Ureter (tissue), 1 donor: ENCODE measurements around the gene LONP2. TPM values are rescaled to one million over a fixed set of nuclear protein-coding genes. Genes with fewer than 3 reads are reported as not detected.
"Not testable (repeated sequence)": the region's sequence is repeated elsewhere in the genome, so short reads cannot be mapped to it uniquely, and the experiment has no call there.

Experiments
- DNase-seq: peaks from one replicate; pipeline ENCODE4 v3.0.0-alpha.2; 2020; ENCODE audit warnings: low spot score
- total RNA-seq: library from RNA; stranded (reverse); gene quantifications from one replicate; pipeline ENCODE4 v1.2.4, GENCODE V29; 2023
- donor health status: DM: yes; HTN: yes; CAD: no.

Gene LONP2
- total RNA-seq, 1 donor from 2014 or later: 144 TPM

DNA sequence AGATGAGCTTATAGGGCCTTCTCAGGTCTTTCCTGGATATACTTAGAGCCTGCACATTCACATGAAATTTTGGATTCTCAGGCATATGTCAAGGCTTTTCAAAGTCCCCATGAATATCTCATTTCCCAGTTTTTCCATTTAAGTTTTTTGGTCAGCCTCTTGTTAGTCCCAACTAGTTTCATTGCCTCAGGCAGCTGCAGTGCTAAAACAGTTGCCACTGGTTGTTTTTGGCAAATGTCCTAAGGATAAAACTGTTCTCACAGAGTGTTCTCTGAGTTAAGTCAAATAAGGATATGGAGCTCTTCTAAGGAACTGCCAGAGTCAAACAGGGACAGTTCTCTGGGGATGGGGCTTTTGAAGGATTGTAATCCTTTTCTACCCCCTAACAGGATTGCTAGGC, 43.1 kb downstream of the LONP2 start:
- no peak for DNase-seq

DNA sequence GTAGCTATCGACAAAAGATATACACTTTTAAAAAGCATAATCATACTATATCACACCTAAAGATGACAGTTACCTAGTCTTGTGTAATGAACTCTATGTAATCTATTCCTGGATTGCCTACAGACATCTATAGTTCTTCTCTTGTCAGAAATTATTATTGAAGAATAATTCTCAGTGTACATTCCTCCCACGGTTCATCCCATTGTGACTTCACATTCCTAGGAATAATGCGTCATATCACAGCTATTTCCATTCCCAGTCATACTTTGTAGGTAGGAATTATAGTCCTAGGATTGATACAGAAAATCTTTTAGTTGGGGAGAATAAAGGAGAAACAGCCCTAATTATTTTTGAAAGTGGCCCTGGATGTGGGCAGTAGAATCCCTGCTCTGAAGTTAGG, 47.2 kb downstream of the LONP2 start:
- no peak for DNase-seq

DNA sequence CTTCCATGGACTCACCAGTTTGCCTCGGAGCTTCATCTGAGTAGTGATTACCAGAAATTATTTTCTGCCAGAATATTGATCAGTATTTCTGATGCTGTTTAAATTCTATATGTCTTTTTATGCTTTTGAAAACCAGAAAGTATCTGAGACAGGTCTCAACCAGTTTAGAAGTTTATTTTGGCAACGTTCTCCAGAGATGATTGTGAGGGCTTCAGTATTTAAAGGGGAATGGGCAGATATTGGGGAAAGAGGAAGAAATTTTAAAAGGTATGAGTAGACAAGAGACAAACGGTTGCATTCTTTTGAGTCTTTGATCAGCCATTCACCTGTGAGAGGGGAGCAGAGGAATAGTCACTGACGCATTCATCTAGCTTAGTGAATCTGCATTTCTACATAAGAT, 47.7 kb downstream of the LONP2 start:
- no peak for DNase-seq

DNA sequence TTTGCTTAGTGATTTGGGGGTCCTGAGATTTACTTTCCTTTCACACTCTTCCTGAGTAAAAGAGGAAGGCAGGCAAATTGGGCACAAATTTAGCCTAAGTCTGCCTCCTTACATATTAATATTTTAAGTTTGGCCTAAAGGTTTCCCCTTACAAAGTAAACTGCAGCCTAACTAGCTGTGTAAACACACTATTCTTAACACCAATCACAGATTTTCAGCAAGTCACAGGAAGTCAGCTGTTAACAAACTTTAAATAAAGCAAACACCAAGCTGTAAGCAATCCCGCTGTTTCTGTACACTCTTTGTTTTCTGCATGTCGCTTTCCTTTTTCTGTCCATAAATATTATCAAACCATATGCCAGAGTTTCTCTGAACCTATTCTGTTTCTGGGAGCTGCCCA, 48.4 kb downstream of the LONP2 start:
- DNase-seq: no peak

DNA sequence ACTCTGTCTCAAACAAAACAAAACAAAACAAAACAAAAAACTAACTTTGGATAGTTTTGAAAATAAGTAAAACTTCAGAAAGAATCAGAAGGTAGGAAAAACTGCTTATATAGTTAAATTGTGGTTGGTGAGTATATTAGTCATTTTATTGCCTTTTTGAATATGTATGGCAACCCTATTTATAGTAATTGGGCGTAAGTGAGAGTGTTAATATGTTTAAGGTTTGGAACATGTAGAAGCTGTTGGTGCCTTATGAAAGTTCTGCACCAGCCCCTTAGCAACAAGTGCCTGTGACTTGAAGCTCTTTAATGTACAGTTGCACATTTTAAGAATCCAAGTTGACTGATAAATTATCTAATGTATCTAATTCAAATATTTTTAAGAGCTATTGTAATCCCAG, 50.6 kb downstream of the LONP2 start:
- no peak for DNase-seq

DNA sequence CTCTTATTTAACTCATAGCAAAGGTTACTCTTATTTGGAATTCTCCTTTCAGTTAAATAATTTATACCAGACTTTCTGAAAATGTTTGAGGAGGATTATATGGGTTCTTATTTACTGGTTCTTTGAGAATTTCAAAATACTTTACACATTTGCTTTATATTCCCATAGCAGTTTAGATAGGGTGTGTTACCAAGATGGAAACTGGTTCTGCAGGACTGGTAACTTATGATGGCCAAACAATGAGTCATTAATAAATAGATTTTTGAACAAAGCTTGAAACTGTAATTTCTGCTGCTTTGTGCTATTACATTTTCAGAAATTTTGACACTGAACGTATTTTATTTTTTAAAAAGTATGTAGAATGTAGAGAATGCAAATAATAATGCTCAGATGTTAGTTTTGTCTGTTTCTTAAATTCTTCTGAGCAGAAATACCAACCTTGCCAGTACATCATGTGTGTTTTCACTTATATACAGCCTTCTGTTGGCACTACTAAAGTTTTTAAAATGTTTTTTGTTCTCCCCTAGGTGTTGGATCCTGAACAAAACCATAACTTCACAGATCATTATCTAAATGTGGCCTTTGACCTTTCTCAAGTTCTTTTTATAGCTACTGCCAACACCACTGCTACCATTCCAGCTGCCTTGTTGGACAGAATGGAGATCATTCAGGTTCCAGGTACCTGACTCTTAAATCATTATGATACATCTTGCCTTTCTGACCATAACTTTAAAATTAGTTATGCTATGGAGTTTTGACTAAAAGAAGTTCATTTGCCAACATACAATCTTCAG, 51.6 kb downstream of the LONP2 start:
- DNase-seq: no peak

DNA sequence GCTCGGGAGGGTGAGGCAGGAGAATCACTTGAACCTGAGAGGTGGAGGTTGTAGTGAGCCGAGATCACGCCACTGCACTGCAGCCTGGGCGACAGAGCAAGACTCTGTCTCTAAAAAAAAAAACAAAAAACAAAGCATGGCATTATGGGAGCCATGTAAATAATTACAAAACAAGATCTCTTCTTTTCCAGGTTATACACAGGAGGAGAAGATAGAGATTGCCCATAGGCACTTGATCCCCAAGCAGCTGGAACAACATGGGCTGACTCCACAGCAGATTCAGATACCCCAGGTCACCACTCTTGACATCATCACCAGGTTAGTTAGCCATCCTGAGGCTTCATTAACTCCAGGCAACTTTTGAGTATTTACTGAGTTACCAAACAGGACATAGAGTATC, 55.4 kb downstream of the LONP2 start:
- DNase-seq: no peak

DNA sequence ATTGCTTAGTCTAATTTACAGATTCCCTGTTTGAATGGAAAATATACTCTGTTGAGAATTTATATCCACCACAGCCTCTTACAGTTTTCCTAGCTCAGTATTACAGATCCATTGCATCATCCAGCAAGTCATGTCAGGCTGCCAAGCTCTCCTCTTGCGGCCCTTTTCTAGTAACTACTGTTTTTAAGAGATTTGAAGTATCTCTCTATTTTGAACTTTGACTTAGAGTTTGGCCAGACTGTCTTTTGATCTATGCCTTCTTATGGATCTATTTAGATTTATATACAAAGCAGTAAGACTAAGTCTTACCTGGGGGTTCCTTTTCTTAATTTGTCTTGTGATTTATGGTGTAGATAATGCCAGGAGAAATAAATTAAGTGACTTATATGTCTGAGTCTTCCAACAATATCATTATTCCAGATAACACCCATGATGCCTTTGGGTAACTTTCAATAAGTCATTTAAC, 56.3 kb downstream of the LONP2 start:
- DNase-seq: no peak

DNA sequence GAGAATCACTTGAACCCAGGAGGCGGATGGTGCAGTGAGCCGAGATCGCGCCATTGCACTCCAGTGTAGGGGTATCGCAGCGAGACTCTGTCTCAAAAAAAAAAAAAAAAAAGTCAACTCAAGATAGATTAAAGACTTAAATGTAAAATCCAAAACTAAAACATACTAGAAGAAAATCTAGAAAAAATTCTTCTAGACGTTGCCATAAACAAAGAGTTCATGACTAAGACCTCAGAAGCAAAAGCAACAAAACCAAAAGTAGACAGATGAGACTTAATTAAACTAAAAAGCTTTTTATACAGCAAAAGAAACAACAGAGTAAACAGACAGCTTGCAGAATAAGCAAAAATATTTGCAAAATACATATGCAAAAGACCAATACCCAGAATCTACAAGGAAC, 64.4 kb downstream of the LONP2 start:
- no peak for DNase-seq

DNA sequence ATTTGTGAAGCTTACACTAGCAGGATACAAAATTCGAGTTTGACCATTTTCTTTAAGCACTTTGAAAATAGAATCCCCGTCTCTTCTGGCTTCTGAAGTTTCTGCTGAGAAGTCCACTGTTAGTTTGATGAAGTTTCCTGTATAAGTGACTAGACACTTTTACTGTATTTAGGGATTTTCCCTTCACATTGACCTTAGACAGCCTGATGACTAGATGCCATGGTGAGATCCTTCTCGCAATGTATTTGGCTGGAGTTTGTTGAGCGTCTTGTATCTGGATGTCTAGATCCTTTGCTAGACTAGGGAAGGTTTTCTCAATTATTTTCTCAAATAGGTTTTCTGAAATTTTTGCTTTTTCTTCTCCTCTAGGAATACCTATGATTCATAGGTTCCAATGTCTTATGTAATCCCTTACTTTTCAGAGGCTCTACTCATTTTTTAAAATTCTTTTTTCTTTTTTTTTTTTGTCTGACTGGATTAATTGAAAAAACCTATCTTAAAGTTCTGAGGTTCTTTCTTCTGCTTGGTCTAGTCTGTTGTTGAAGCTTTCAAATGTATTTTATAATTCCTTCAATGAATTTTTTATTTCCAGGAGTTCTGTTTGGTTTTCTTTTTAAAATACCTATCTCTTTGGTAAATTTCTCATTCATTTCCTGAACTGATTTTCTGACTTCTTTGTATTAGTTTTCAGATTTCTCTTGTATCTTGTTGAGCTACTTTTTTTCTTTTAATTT, 67.0 kb downstream of the LONP2 start:
- no peak for DNase-seq

DNA sequence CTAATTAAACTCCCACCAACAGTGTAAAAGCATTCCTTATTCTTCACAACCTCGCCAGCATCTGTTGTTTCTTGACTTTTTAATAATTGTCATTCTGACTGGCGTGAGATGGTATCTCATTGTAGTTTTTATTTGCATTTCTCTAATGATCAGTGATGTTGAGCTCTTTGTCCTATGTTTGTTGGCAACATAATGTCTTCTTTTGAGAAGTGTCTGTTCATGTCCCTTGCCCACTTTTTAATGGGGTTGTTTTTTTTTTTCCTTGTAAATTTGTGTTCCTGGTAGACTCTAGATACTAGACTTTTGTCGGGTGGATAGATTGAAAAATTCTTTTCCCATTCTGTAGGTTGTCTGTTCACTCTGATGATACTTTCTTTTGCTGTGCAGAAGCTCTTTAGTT, 69.8 kb downstream of the LONP2 start:
- not testable (repeated sequence) for DNase-seq

DNA sequence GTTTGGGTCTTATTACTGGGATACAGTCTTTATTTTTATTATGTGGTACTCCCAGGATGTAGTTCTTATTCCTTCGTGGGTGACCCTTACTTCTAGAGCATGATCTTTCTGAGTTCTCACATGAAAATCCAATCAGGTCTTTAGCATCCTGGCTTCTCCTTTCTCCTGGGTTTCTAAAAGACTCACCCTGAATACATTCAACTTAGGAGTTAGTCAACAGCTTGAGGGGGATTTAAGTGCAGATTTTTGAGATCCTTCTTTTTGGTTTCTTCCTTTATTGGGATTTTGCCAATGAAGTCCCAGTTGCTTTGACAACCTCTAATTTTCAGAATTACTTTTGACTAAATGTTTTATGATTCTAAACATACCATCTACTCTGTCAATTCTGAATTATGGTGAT, 72.9 kb downstream of the LONP2 start:
- no peak for DNase-seq

DNA sequence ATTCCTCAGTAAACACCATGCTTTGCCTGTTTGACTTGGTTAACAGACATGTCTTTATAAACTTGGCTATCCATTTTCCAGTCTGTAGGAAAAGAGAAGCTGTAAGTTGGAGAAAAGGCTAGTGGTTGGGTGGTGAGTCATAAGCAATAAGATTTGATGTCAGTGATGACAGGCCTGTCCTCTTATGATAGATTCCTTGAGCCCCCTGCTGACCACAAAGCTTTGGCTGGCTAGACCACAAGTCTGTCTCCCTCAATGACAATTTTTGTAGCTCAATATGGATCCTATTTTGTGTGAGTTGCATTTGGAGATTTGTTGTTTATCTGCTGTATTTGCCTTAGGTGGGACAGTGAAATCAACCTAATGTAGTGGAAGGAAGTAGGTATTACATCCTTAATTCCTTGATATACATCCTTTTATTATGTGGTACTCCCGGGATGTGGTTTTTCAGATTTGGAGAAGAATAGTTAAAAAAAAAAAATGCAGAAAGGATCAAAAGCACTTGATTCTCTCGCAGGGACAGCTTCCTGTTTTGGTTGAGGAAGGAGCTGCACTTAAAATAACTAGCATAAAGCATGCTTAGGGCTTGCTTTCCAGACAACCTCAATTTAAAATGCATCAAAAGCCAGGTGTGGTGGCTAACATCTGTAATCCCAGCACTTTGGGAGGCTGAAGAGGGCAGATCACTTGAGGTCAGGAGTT, 73.7 kb downstream of the LONP2 start:
- no peak for DNase-seq

DNA sequence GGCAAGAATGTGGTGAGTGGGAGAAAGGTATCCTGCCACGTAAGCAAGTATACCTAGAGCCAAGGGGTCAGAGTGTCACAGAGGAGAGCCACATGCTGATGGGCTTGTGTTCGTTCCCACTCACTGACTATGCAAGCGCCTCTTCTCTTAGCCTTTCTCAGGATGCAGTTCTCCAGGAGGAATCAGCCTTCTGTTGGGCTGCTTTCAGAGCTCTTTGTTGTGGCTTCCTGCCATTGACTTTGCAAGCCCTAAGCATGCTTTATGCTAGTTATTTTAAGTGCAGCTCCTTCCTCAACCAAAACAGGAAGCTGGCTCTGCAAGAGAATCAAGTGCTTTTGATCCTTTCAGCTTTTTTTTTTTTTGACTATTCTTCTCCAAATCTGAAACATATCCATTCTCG, 74.5 kb downstream of the LONP2 start:
- no peak for DNase-seq

DNA sequence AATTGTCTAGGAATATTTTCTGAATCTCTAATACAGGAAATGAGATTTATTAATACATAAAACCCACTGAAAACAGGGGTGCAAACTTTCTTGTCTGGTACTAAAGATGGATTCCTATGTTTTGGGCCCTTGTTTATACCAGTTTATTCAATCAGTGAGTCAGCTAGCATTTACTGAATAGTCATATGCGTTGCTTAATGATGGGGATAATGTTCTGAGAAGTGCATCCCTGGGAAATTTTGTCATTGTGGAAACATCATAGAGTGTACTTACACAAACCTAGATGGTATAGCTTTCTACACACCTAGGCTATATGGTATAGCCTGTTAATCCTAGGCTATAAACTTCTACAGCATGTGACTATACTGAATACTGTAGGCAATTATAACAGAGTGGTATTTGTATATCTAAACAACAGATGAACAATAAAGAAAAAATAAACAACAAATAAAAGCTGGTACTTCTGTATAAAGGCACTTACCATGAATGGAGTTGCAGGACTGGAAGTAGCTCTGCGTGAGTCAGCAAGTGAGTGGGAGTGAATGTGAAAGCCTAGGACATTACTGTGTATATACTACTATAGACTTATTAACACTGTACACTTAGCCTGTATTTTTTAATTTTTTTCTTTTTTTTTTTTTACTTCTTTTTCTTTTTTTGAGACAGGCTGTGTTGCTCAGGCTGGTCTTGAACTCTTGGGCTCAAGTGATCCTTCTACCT, 77.4 kb downstream of the LONP2 start:
- DNase-seq: no peak

DNA sequence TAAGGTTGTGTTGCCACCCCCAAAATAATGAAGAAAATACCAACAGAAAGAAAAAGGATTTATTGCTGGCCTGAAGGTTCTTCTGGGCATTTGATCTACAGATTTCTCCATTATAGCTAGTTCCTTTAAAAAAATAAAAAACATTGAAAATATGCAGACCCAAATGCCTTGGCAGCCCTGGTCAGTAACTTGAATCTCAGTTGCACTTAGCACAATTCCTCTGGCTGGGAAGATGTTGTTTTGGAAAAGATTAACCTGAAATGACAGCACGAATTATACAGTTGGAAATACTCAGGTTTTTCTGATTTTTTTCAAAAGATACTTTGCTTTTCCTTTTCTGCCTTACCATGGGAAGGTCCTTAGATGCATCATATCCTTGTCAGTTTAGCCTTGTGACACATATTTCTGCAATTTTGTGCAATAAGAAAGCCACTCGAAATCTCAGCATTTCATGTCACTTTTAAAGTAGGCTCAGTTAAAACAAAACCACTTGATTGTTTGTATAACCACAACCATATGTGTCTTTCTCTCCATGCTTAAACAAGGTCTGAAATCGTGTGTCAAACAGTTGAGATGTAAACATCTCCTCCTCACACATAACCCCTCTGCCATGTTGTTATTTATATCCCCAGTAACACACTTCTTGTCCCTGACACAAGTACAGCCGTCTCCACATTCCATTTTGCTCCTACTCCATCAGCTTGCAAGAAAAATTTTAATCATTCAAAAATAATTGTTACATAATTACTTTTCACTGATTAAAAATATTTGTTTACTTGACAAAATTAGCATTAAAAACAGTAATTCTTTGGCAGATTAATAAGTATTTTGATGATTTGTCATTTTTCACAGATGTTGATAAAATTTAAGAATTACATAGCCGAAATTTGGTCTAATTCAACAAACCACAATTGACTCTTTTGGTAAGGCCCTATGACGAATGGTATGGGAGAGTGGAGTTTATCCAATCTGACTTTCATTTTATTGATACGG, 80.0 kb downstream of the LONP2 start:
- DNase-seq: no peak

DNA sequence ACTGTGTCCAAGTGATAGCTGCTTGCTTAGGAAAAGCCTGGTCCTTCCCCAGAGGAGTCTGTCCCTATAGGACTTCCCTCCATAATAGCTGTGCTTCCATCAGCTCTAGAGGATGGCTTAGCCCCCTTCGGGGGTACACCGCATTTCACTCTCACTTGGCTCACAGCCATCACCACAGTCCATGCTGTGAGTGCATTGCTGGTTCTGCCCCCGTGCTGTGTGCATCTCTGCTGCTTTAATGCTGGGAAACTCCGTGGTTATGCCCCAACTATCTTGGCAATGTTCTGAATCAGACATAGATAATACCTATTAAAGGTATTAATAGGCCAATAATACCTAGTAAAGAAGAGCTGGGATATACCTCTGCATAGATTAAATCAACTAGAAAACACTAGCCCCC, 82.8 kb downstream of the LONP2 start:
- DNase-seq: no peak

DNA sequence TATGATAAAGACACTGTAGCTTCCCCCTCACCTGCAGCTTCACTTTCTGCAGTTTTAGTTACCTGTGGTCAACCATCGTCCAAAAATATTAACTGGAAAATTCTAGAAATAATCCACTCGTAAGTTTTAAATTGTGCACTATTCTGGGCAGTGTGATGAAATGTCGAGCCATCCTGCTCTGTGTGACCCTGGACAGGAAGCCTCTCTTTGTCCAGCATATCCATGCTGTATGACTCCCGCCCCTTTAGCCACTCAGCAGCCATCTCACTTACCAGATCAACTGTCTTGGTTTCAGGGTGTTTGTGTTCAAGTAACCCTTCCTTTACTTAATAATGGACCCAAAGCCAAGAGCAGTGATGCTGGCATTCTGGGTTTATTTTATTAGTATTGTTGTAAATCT, 85.0 kb downstream of the LONP2 start:
- DNase-seq: no peak

DNA sequence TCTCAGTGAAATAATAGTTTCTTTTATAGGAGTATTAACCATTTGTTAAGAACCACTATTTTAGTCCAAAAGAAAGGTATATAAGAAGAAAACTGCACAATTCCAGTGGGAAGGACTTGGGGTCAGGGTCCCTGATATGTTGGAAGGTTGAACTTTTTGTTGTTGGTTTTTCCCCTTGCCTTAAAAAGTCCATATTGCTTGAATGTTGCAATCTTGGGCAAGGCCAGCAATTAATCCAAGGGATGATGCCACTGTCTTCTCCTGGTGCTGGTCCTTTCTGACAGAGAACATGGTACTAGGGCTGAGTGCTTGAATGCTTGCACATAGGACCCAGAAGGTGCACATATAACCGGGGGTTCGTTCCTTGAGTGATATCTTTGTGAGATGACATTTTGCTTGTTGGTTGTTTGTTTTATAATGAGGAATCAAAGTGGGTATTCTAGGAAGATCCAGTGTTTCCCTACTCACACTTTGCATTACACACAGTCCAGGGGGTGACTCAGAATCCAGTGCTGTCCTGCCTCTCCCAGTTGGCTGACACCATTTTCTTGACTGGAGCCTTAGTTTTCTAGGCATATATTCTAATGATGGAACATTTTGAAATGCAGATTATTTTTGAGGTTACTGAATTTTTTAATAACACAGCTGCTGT, 86.2 kb downstream of the LONP2 start:
- no peak for DNase-seq

DNA sequence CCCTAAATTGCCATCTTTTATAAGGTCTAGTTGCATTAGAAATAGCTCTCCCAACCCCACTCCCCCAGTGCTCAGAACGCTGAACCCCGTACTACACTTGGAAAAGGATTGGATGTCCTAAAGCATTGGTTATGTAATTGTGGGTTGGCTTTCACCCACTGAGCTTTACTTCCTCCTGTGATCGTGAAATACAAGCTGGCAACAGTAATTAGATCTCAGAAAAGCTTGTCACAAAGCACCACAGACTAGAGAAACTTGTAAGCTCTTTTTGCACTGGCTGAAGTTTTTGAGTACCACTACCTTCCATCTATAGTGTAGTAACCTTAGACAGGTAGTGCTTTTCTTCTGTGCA, 86.7 kb downstream of the LONP2 start:
- no peak for DNase-seq
